ENCODE measurements around the gene MDH1B.

DNA sequence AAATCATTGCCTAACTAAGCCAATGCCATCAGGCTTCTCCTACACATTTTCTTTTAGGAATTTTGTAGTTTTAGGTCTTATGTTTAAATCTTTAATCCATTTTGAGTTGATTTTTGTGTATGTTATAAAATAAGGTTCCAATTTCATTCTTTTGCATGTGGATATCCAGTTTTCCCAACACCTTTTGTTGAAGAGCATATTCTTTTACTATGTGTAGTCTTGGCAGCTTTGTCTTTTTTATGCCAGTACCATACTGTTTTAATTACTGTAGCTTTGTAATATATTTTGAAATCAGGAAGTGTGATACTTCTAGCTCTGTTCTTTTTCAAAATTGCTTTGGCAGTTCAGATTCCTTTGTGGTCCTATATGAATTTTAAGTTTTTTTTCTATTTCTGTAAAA lies 11.3 kb upstream of the MDH1B start:
- TF ChIP-seq, protein P1, sequence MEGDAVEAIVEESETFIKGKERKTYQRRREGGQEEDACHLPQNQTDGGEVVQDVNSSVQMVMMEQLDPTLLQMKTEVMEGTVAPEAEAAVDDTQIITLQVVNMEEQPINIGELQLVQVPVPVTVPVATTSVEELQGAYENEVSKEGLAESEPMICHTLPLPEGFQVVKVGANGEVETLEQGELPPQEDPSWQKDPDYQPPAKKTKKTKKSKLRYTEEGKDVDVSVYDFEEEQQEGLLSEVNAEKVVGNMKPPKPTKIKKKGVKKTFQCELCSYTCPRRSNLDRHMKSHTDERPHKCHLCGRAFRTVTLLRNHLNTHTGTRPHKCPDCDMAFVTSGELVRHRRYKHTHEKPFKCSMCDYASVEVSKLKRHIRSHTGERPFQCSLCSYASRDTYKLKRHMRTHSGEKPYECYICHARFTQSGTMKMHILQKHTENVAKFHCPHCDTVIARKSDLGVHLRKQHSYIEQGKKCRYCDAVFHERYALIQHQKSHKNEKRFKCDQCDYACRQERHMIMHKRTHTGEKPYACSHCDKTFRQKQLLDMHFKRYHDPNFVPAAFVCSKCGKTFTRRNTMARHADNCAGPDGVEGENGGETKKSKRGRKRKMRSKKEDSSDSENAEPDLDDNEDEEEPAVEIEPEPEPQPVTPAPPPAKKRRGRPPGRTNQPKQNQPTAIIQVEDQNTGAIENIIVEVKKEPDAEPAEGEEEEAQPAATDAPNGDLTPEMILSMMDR (IDR thresholded peaks at IDR 0.05): no peak
- no peak for TF ChIP-seq POLR2AphosphoS5 (IDR thresholded peaks at IDR 0.05)

Data from suprapubic skin (tissue), 3 donors.